Stomach (tissue), 9 donors: ENCODE measurements around the gene DLX2. TPM values are rescaled to one million over a fixed set of nuclear protein-coding genes. Genes with fewer than 3 reads are reported as not detected.
A peak's percentile ranks its signal among the peaks of the same experiment; 100 is the strongest.

Experiments
- DNase-seq, 2 donors: peaks; one replicate each; pipeline versions ENCODE4 v3.0.0 to v3.0.0-alpha.2; 2013 to 2019
- H3K27ac ChIP-seq, 5 donors: fragments of 200-600 bp in 4 of 5; sonication (generic) in 4 of 5; one replicate each; pipeline ENCODE4 v1.5.1; 2013 to 2019; ENCODE audit warnings: mild to moderate bottlenecking in 1 of 5, moderate library complexity in 1 of 5
- H3K27me3 ChIP-seq, 3 donors: fragments of 200-600 bp; sonication (generic); one replicate each; pipeline ENCODE4 v1.5.1; 2017 to 2019; ENCODE audit warnings: mixed run types in 1 of 3
- H3K36me3 ChIP-seq, 4 donors: fragments of 200-600 bp; sonication (generic); 1 replicate in 3 of 4; 2 replicates in 1 of 4; pipeline ENCODE4 v1.5.1; 2016 to 2019
- H3K4me1 ChIP-seq, 4 donors: fragments of 200-600 bp; sonication (generic); one replicate each; pipeline ENCODE4 v1.5.1; 2016 to 2019
- H3K4me3 ChIP-seq, 4 donors: fragments of 200-600 bp; sonication (generic) in 3 of 4; one replicate each; pipeline ENCODE4 v1.5.1; 2016 to 2019; ENCODE audit warnings: mild to moderate bottlenecking in 1 of 4
- H3K9me3 ChIP-seq, 4 donors: fragments of 200-600 bp; sonication (generic); one replicate each; pipeline ENCODE4 v1.5.1; 2016 to 2019
- CTCF ChIP-seq, 7 experiments: fragments of 450-650 bp in 4 of 7; fragments of 200-600 bp in 3 of 7; sonication (generic) in 3 of 7; IDR thresholded peaks; one replicate each; pipeline ENCODE4 v1.5.1; 2016 to 2019; ENCODE audit warnings: antibody characterized with exemption in 7 of 7, control low read depth in 2 of 7, mild to moderate bottlenecking in 1 of 7
- EP300 ChIP-seq: sonication (generic); formaldehyde crosslinking; IDR thresholded peaks from one replicate; pipeline ENCODE4 v1.6.1; 2017; ENCODE audit warnings: antibody characterized with exemption
- POLR2A ChIP-seq, 4 donors: fragments of 450-650 bp; IDR thresholded peaks; one replicate each; pipeline ENCODE4 v1.6.1; 2016; ENCODE audit warnings: antibody characterized with exemption in 4 of 4, control low read depth in 2 of 4, mild to moderate bottlenecking in 1 of 4, moderate library complexity in 1 of 4
- POLR2AphosphoS5 ChIP-seq, 3 donors: sonication (generic); formaldehyde crosslinking; IDR thresholded peaks; one replicate each; pipeline ENCODE4 v1.6.1; 2016; ENCODE audit warnings: antibody characterized with exemption in 3 of 3
- WGBS, 5 donors: extraction: QIAGEN DNeasy Blood & Tissue Kit in 3 of 5; methylation state at CpG; one replicate each; pipeline versions ENCODE4 v1.1.5 to v1.1.7; 2013 to 2018; 5-methylcytosine and 5-hydroxymethylcytosine counted together
- intact Hi-C: fragments of 100-400 bp; cut with DNase I; formaldehyde crosslinking; loops from one replicate; pipeline ENCODE4 v1.15.1; 2023; ENCODE audit warnings: low total_unique reads
- polyA plus RNA-seq, 3 donors: library from polyadenylated mRNA; stranded (reverse); fragments of 200-250 nt; gene quantifications; one replicate each; pipeline ENCODE4 v1.2.3, GENCODE V29; 2013
- total RNA-seq, 5 donors: library from RNA; depleted of rRNA; stranded (reverse); fragments of >200 nt; gene quantifications; one replicate each; pipeline versions ENCODE4 v1.1.0 to v1.2.3, GENCODE V29; 2014 to 2016
- donor health status: healthy with polysubstance abuse.
- donor health status: Bipolar disorder and iron deficiency.
- donor health status: healthy.

Gene DLX2
- total and polyA plus RNA-seq, 8 donors = 0.03 TPM; not detected in 7

- Histone ChIP-seq H3K9me3 (peaks cover 0 to 7% (median 0%) of the 10 kb centered on the region in 4 donors), H3K4me1 (peaks cover 29 to 51% (median 46%) of the 10 kb centered on the region in 4 donors), H3K36me3 (no peaks in the 10 kb centered on the region), H3K27ac (no peak overlapping the region), H3K27me3 (peaks cover 74 to 100% (median 99%) of the 10 kb centered on the region in 3 donors), H3K4me3 (no peak overlapping the region)
- TF ChIP-seq POLR2A (IDR thresholded peaks at IDR 0.05) = no peak
- TF ChIP-seq POLR2AphosphoS5 (IDR thresholded peaks at IDR 0.05) = no peak
- TF ChIP-seq EP300 = no peak
- no peak for TF ChIP-seq CTCF (IDR thresholded peaks at IDR 0.05)
- intact Hi-C loops = no loop called here
- DNase-seq = no peak
- 14 to 17% (median 16%) methylated on average over 10 of the region's 10 CpGs for WGBS, 5 donors
These were observed 13.6 kb downstream of the DLX2 start for GRCh38 chr2:172089005-172089504.

- Histone ChIP-seq H3K4me1 (peaks cover 33 to 55% (median 46%) of the 10 kb centered on the region in 4 donors), H3K9me3 (peaks cover 0 to 7% (median 0%) of the 10 kb centered on the region in 4 donors), H3K27me3 (peaks cover 79 to 100% (median 99%) of the 10 kb centered on the region in 3 donors), H3K27ac (no peak overlapping the region), H3K36me3 (no peaks in the 10 kb centered on the region), H3K4me3 (no peak overlapping the region)
- TF ChIP-seq POLR2AphosphoS5 (IDR thresholded peaks at IDR 0.05) (no peak), EP300 (no peak), CTCF (IDR thresholded peaks at IDR 0.05) (no peak), POLR2A (IDR thresholded peaks at IDR 0.05) (no peak)
- intact Hi-C loops = no loop called here
- 9 to 12% (median 10%) methylated on average over 35 to 37 of the region's 37 CpGs for WGBS, 5 donors
- DNase-seq = peak in 1 of 2 donors; percentile 24
These were observed 14.3 kb downstream of the DLX2 start for GRCh38 chr2:172088245-172089004.

GRCh38 chr2:172087780-172088244 lies 14.9 kb downstream of the DLX2 start:
- TF ChIP-seq EP300 = no peak
- no peak for TF ChIP-seq POLR2AphosphoS5 (IDR thresholded peaks at IDR 0.05)
- no peak for TF ChIP-seq POLR2A (IDR thresholded peaks at IDR 0.05)
- no peak for TF ChIP-seq CTCF (IDR thresholded peaks at IDR 0.05)
- intact Hi-C loops = no loop called here
- WGBS, 5 donors = 5 to 11% (median 8%) methylated on average over 19 to 23 of the region's 23 CpGs
- no peak overlapping the region for H3K27ac ChIP-seq
- no peaks in the 10 kb centered on the region for H3K36me3 ChIP-seq
- no peak for DNase-seq
- H3K27me3 ChIP-seq = peaks cover 81 to 100% (median 99%) of the 10 kb centered on the region in 3 donors
- H3K9me3 ChIP-seq = peaks cover 0 to 7% (median 0%) of the 10 kb centered on the region in 4 donors
- no peak overlapping the region for H3K4me3 ChIP-seq
- H3K4me1 ChIP-seq = peaks cover 36 to 61% (median 52%) of the 10 kb centered on the region in 4 donors

- TF ChIP-seq POLR2A (IDR thresholded peaks at IDR 0.05) = no peak
- TF ChIP-seq EP300 = no peak
- TF ChIP-seq CTCF (IDR thresholded peaks at IDR 0.05) = no peak
- no peak for TF ChIP-seq POLR2AphosphoS5 (IDR thresholded peaks at IDR 0.05)
- Histone ChIP-seq H3K27me3 (peaks cover 82 to 100% (median 99%) of the 10 kb centered on the region in 3 donors), H3K36me3 (no peaks in the 10 kb centered on the region), H3K9me3 (peaks cover 0 to 7% (median 0%) of the 10 kb centered on the region in 4 donors), H3K4me3 (peak overlapping the region in 2 of 4 donors; percentile 53 to 61), H3K4me1 (peaks cover 36 to 66% (median 57%) of the 10 kb centered on the region in 4 donors), H3K27ac (no peak overlapping the region)
- DNase-seq = no peak
- intact Hi-C loops = no loop called here
- 11 to 13% (median 13%) methylated on average over 31 of the region's 31 CpGs for WGBS, 5 donors
These were observed 15.4 kb downstream of the DLX2 start for GRCh38 chr2:172087207-172087779.
